ENCODE results near the gene KLHL6. TPM values are rescaled to one million over a fixed set of nuclear protein-coding genes. Genes with fewer than 3 reads are reported as not detected.

The KLHL6 gene
- total RNA-seq, 1 experiment from 2014 or later, result 0.03 TPM

GRCh38 chr3:183493296-183494045, 62.0 kb downstream of the KLHL6 start:
- POLR2A ChIA-PET, result interaction anchor here (0.6 kb wide), 1 partner anchor 131 kb away, joined by 3 read pairs; no protein-coding TSS in a partner anchor
- TF ChIP-seq TCF7L2 (IDR thresholded peaks at IDR 0.05; ENCODE audit: low read depth, low read length) (no peak), POLR2AphosphoS5 (IDR thresholded peaks at IDR 0.05; ENCODE audit: low read depth, low read length) (no peak), REST (IDR thresholded peaks at IDR 0.05; ENCODE audit: insufficient read depth in 1 of 2, low read depth in 2 of 2, low read length in 1 of 2) (no peak), CTCF (IDR thresholded peaks at IDR 0.05) (no peak), SIN3A (IDR thresholded peaks at IDR 0.05; ENCODE audit: borderline replicate concordance, insufficient read depth, low read depth, low read length) (no peak)
- Histone ChIP-seq H3K4me3 (ENCODE audit: low read depth in 2 of 2, low read length in 2 of 2) (no peak overlapping the region), H3K27me3 (ENCODE audit: control insufficient read depth, insufficient read depth, low read length) (peaks cover 3% of the 10 kb centered on the region; the same call in 1 of the 2 replicates), H3K27ac (ENCODE audit: low read length) (no peak overlapping the region), H3K9me3 (ENCODE audit: control insufficient read depth, insufficient read depth, low read depth, low read length) (no peaks in the 10 kb centered on the region), H3K36me3 (ENCODE audit: control insufficient read depth, insufficient read depth, low read length) (no peaks in the 10 kb centered on the region), H3K4me1 (ENCODE audit: control insufficient read depth, insufficient read depth, low read length) (no peaks in the 10 kb centered on the region)
- DNase-seq (ENCODE audit: low read depth, low spot score) (no peak), ATAC-seq (no peak)
- BruUV-seq (replicated peaks), result no TSS peak
- intact Hi-C loops (cut with micrococcal nuclease; ENCODE audit: unreplicated experiment), result no loop called here
- in situ Hi-C loops (cut with HindIII; ENCODE audit: low pct_unique_long_range_greater_than_20kb, low sequenced_read_pairs), result no loop called here
- CTCF ChIA-PET, result interaction anchor here (0.6 kb wide), 1 partner anchor 271 kb away, joined by 12 read pairs; no protein-coding TSS in a partner anchor

- ATAC-seq (peak; percentile 26; the same call in 1 of the 2 replicates), DNase-seq (ENCODE audit: low read depth, low spot score) (no peak)
- no TSS peak for BruUV-seq (replicated peaks)
- intact Hi-C loops (cut with micrococcal nuclease; ENCODE audit: unreplicated experiment), result no loop called here
- in situ Hi-C loops (cut with HindIII; ENCODE audit: low pct_unique_long_range_greater_than_20kb, low sequenced_read_pairs), result no loop called here
- Histone ChIP-seq H3K4me3 (ENCODE audit: low read depth in 2 of 2, low read length in 2 of 2) (no peak overlapping the region), H3K9me3 (ENCODE audit: control insufficient read depth, insufficient read depth, low read depth, low read length) (no peaks in the 10 kb centered on the region), H3K4me1 (ENCODE audit: control insufficient read depth, insufficient read depth, low read length) (no peaks in the 10 kb centered on the region), H3K27me3 (ENCODE audit: control insufficient read depth, insufficient read depth, low read length) (peaks cover 3% of the 10 kb centered on the region; the same call in 1 of the 2 replicates), H3K27ac (ENCODE audit: low read length) (no peak overlapping the region), H3K36me3 (ENCODE audit: control insufficient read depth, insufficient read depth, low read length) (no peaks in the 10 kb centered on the region)
- ChIA-PET POLR2A (interaction anchor here (0.5 kb wide), 1 partner anchor 291 kb away, joined by 11 read pairs; no protein-coding TSS in a partner anchor), CTCF (no interaction called here)
- TF ChIP-seq SIN3A (IDR thresholded peaks at IDR 0.05; ENCODE audit: borderline replicate concordance, insufficient read depth, low read depth, low read length), result no peak
- TF ChIP-seq REST (IDR thresholded peaks at IDR 0.05; ENCODE audit: insufficient read depth in 1 of 2, low read depth in 2 of 2, low read length in 1 of 2), result no peak
- no peak for TF ChIP-seq CTCF (IDR thresholded peaks at IDR 0.05)
- TF ChIP-seq POLR2AphosphoS5 (IDR thresholded peaks at IDR 0.05; ENCODE audit: low read depth, low read length), result no peak
- TF ChIP-seq TCF7L2 (IDR thresholded peaks at IDR 0.05; ENCODE audit: low read depth, low read length), result no peak
Measured at GRCh38 chr3:183492849-183493179, 62.7 kb downstream of the KLHL6 start.
